HK-2 (cell line): Measurements from ENCODE around the gene MRPS9.

Experiments
- DNase-seq: peaks from one replicate; pipeline ENCODE4 v3.0.0-alpha.2; 2018; ENCODE audit not compliant: unreplicated experiment

MRPS9 gene

GRCh38 chr2:105037572-105038382 is at the start of gene MRPS9:
Gene MRPS9, plus strand, starts transcription at chr2:105038069. Its CDS starts 24 bp downstream, at chr2:105038093.
- peak; percentile 98 for DNase-seq

- DNase-seq: no peak
Measured at GRCh38 chr2:105005181-105005951, 32.5 kb upstream of the MRPS9 start.

GRCh38 chr2:105007367-105007766 is 30.5 kb upstream of the MRPS9 start:
- no peak for DNase-seq

- no peak for DNase-seq
Measured at GRCh38 chr2:105032476-105032875, 5.4 kb upstream of the MRPS9 start.

GRCh38 chr2:105034170-105034569 is 3.7 kb upstream of the MRPS9 start:
- DNase-seq: no peak

- no peak for DNase-seq
Measured at GRCh38 chr2:105038383-105039061, 653 bp downstream of the MRPS9 start.

GRCh38 chr2:105039559-105039958 is 1.7 kb downstream of the MRPS9 start:
- no peak for DNase-seq

GRCh38 chr2:105042189-105042588 is 4.3 kb downstream of the MRPS9 start:
- no peak for DNase-seq

GRCh38 chr2:105052773-105053172 is 14.9 kb downstream of the MRPS9 start:
- no peak for DNase-seq

GRCh38 chr2:105055613-105056012 is 17.7 kb downstream of the MRPS9 start:
- no peak for DNase-seq

GRCh38 chr2:105056245-105056644 is 18.4 kb downstream of the MRPS9 start:
- DNase-seq: no peak

GRCh38 chr2:105057005-105057404 is 19.1 kb downstream of the MRPS9 start:
- DNase-seq: no peak

GRCh38 chr2:105061560-105061959 is 23.7 kb downstream of the MRPS9 start:
- DNase-seq: no peak

- DNase-seq: no peak
Measured at GRCh38 chr2:105062158-105062557, 24.3 kb downstream of the MRPS9 start.

GRCh38 chr2:105068387-105068786 is 30.5 kb downstream of the MRPS9 start:
- DNase-seq: no peak

- no peak for DNase-seq
Measured at GRCh38 chr2:105068875-105069274, 31.0 kb downstream of the MRPS9 start.

- DNase-seq: no peak
Measured at GRCh38 chr2:105070010-105070865, 32.4 kb downstream of the MRPS9 start.

GRCh38 chr2:105071379-105071778 is 33.5 kb downstream of the MRPS9 start:
- DNase-seq: no peak

GRCh38 chr2:105072039-105072438 is 34.2 kb downstream of the MRPS9 start:
- DNase-seq: no peak

GRCh38 chr2:105073591-105073990 is 35.7 kb downstream of the MRPS9 start:
- no peak for DNase-seq

- DNase-seq: no peak
Measured at GRCh38 chr2:105076121-105076520, 38.3 kb downstream of the MRPS9 start.
